NCI-H2171 treated with DMSO at 0.1 percent for 48 hours (cell line): ENCODE data around the gene TRIM49B.
"Not testable (repeated sequence)": the region's sequence is repeated elsewhere in the genome, so short reads cannot be mapped to it uniquely, and the experiment has no call there.

Source experiments
- DNase-seq: peaks from one replicate; lab custom pipeline; 2025; lab: John Stamatoyannopoulos, UW

The TRIM49B gene

GRCh38 chr11:49028523-49028922 is at the start of gene TRIM49B:
Gene TRIM49B (plus strand): TSS chr11:49028823. CDS start chr11:49031600, 2,777 bp downstream.
- not testable (repeated sequence) for DNase-seq

GRCh38 chr11:48983785-48984184 is 44.8 kb upstream of the TRIM49B start, which contains the start of gene TRIM51G:
Gene TRIM51G (minus strand): TSS chr11:48983885. CDS start chr11:48981695, 2,190 bp downstream.
- not testable (repeated sequence) for DNase-seq

GRCh38 chr11:49048229-49048628 is 19.6 kb downstream of the TRIM49B start:
- DNase-seq, result not testable (repeated sequence)

GRCh38 chr11:49049821-49050220 is 21.2 kb downstream of the TRIM49B start:
- DNase-seq, result not testable (repeated sequence)

- DNase-seq, result not testable (repeated sequence)
These were observed 30.4 kb downstream of the TRIM49B start, which contains the start of gene TRIM64C for GRCh38 chr11:49059012-49059411. Gene TRIM64C (minus strand): TSS chr11:49059112. CDS start chr11:49059112, 0 bp downstream.

DNA sequence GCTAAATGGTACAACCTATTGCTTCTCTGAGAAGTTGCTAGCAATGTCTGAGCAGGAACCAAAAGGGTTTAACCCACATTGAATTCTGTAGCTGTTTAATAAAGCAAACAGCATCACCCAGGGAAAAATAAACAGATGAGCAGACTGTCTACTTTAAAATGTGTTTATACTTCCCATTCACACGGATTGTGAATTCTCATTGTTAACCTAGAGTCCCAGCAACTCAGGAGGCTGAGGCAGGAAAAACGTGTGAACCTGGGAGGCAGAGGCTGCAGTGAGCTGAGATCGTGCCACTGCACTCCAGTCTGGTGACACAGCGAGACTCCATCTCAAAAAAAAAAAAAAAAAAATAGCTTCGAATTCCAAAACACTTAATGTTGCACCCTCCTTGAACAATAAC is 41.3 kb downstream of the TRIM49B start:
- not testable (repeated sequence) for DNase-seq
